Measurements from ENCODE around the gene TBC1D16.

TBC1D16 gene

DNA sequence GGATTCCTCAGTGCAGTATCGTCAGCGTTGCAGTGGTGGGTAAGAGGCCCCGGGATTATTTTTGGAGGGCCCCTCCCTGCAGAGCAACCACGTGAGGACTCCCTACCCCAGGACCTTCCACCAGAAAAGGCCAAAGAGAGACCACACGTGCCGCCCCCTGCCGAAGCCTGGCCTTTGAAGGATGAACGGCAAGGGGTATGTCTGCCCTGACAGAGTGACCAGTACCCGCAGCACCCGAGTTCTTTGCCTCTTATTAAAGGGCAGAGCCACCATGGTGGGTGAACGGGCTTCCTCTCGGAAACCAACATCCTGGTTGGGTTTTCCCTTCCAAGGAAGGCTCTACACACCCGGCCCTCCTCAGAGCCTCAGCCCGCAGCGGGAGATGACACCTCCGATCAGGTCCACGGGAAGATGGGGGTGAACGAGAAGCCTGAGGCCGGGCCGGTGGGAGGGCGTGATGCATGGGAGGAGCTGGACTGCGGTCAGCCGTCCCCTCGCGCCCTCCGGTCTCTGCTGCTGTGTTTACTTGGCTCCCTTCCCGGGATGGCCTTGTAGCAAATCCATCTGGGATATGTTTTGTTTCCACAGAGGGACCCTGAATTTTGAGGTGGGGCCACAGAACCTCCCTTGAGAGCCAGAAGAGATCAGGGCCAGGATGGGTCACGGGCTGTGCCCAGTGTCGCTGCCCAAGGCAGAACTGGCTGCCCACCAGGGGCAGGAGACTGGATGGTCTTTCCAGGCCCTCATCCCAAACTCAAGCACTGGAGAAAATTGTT lies 49.1 kb downstream of the TBC1D16 start:
- DNase-seq = no peak

DNA sequence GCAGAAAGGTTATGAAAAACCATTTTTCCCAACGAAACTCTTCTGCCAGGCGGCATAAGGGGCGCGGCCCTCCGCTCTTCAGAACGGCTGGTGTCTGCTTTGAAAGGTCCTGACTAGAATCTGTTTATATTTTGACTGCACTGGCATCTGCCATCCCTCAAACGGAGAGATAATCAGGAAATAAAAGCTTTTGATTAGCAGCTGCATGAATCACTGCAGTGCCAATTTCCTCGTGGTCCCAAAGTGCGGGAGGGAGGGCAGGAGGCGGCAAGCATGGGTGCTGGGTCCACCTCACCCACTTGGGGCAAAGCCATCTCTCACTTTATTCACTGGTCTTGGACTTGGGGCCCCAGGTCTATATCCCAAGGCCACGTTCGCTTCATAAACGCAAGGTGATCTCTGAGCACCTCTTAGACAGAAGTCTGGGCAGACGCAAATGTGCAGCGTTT lies 49.7 kb downstream of the TBC1D16 start:
- no peak for DNase-seq

DNA sequence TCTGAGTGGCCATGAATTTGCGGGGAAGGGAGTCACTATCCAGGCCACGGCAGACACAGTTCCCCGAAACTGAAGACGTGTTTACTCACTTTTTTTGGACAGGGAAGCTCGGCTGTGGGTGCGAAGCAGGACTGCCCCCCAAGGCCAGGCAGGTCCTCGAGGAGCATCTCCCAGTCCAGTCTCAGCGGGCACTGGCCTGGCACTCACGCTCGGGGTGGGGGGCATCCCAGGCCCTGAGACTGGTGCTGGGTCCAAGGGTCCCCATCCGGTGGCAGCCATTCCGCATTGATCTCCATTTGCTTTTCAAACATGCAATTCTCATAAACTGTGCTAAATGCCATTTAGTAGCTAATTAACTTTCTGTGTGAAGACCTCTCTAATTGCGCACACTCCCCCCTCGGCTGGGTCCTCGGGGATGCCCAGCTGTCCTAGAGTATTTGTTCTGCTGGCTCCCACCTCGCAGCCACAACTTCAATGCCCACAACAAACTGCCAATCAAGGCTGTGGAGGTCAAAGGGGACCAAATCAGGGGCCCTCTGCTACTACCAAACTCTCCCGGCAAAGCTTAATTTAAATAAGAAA lies 50.2 kb downstream of the TBC1D16 start:
- no peak for DNase-seq

DNA sequence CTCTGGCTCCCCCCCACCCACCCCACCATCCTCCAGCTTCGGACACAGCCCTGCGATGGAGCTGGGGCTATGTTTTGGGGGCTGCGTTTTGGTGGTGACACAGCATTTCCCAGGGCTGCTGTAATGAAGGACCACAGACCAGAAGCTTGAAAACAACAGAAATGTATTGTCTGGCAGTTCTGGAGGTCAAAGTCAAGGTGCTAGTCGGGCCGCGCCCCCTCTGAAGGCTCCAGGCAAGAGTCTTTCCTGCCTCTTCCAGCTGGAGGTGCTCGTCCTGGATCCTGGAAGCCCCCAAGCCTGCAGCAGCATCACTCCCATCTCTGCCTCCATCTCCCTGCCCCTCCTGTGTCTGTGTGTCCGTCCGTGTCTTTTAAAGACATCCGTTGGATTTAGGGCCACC lies 50.8 kb downstream of the TBC1D16 start:
- DNase-seq = no peak

DNA sequence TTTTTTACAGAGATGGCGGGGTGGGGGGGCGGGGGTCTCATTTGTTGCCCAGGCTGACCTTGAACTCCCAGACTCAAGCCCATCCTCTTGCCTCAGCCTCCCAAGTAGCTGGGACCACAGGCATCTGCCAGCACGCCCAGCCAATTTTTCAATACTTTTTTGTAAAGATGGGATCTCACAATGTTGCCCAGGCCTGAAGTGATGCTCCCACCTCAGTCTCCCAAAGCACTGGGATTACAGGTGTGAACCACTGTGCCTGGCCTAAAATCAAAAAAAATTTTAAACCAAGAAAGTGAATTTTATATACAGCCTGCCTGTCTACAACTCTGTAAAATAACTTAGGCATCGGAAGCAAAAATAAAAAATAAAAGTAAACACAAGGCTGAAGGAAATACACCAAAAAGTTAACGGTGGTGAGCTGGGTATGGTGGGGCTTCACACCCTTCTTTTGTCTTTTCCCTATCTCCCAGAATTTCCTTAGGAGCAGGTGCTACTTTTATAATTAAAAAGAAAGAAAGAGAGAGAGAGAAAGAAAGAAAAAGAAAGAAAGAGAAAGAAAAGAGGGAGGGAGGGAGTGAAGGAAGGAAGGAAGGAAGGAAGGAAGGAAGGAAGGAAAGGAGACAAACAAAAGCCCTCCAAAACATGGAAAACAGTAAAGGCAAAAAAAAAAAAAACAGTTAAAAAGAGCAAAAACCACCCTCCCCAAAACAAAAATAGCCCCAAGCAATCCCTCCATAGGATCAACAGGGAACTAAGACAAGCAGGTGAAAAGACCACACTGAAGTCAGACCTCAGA lies 51.4 kb downstream of the TBC1D16 start:
- DNase-seq = no peak

DNA sequence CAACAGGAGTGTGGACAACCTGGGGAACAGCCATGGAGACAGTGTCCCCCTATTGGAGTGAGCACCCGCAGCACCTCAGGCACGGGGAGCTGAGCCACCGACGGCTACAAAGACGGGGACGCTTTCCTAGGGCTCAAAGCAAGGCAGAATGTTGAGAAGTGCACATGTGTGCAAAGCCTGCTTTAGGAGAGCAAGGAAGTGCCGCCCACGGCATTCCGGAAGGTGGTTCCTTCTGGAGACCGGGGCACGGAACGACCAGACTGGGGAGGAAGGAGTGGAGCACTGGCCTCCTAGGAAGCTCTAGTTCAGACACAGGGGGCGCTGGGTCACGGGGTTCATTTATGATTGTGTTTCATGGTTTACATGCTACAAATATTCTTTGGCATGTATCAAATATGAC lies 52.2 kb downstream of the TBC1D16 start:
- no peak for DNase-seq

DNA sequence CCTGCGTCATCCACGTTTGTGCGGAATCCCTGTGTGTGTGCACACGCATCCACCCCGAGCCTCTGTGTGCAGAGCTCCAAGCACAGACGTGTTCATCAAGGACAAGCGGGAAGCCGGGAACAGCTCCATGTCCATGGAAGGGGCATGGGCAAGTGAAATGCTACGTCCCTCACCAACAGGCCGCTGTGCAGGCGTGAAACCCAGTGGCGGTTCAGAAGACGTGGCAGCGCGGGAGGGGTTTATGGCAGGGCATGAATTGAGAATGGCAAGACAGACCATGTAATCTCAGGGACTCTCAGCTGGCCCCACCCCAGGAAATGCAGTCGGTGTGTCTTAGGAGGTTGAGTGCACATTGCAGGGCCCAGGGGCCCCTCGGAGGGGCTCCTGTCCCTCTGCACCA lies 52.7 kb downstream of the TBC1D16 start:
- DNase-seq = no peak

DNA sequence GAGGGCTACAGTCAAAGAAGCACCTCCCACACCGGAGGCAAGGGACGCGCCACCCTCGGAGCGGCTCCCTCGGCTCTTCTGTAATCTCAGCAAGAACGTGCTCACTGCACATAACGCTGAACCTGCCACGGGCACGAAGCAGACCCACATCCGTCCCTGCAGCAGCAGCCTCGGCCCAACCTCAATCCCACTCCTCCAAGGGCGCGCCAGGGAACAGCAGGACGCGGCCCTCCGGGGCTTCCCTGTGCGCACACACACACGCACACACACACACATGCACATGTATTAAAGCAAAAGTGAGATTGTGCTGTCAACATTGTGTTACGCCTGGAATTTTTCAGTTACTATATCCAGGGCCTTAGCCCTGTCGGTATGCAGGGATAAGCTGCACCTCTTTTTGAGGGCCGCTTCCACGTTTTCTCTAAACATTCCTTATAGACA lies 54.0 kb downstream of the TBC1D16 start:
- no peak for DNase-seq

DNA sequence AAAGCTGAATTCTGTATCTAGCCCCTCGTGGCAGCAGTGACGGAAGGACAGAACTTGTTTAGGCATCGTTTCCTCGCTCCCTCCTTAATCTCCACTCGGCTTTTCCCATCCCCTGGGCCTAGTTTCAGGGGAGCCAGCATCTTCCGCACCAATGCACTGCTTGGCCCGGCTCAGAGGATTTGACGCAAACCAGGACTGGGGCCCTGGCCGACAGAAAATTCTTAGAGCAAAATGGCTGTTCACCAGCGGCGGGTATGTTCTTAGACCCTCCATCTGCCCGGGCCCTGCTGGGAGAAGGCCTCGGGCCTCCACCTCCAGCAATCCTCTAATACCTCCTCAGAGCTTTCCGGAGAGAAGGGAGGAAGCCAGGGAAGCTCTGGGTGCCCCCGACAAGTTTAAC lies 54.6 kb downstream of the TBC1D16 start:
- DNase-seq = no peak

DNA sequence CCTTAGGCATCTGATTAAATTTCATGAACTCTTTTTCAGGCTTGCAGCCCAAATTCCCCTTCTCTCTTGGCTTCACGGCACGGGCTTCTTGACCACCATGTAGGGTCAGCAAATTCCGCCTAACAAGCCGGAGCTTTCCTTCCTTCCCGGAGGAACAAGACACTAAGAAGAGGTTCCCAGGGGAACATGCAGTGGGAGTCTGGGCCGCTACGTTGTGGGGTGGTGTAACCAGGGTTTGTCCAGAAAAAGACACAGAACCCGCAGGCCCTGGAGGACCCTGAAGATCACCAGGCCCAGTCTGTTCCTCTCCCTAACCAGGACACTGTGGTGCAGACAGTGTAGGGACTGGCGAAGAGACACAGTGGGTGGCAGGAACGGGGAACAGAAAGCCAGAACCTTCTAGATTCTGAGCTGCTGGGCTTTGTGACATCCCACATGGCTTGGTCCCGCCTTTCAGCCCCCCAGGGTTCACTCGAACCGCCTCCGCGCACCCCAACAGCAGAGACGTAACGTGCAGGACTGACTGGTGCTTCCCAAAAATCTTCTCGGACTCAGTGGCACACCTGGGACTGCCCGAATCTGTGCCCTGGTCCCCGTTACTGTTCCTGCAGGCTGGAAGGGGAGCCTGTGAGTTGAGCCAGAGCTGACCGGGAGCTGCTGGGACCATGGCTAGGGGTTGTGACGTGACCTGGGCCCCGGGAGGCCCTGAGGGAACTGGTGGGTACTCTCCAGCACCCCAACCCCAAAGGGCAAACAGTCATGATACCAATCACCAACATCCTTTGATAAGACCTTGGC lies 55.2 kb downstream of the TBC1D16 start:
- DNase-seq = no peak

DNA sequence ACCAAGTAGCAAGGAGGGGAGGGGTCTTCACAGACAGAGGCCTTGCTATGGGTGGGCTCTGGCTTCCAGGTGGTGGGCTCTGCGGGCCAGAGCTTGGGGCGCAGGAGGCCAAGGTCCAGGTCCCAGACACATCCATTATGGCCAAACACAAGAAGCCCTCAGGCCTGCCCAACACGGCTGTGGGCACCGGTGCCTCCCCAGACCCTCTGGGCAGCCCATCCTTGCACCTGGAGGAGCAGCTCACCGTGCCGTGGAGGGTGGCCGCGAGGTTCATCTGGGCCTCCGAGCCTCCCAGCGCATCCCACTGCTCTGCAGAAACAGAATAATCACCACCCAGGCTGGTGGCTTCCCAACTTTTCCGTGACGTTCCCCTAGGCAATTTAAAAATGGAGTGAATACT lies 55.9 kb downstream of the TBC1D16 start:
- no peak for DNase-seq

DNA sequence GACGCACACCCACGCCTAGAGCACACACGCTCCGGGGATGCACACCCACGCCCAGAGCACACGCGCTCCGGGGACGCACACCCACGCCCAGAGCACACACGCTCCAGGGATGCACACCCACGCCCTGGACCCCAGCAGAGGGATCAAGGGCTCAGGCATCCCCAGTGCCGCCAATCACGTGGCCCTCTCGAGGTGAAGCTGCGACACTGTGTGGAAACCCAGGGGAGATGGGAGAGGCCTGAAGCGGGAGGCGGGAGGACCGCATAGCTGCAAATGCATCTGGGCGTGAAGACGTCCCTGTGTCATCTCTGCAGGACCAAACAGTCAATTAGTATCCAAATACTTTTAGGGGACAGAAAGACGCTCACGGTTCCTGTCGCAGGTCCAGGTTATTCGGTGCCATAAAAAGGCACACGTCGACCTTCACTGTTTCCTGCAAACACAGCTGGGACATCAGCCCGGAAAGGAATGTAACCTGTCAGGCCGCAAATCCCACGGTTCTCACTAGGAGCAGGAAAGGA lies 56.4 kb downstream of the TBC1D16 start:
- DNase-seq = no peak

DNA sequence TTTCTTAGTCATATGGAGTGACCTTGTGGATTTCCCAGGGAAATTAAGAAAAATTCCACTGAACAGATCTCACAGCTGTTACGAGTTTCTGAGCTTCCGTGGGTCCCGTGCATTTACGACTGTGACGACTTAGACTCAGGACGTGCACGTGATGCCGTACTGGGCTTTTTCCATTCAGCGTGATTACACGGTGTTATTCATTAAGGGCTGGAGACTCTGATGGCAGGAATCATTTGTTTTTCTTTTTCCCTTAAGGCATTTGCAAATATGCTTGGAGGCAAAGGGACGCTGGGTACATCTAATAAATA lies 57.2 kb downstream of the TBC1D16 start:
- DNase-seq = no peak

DNA sequence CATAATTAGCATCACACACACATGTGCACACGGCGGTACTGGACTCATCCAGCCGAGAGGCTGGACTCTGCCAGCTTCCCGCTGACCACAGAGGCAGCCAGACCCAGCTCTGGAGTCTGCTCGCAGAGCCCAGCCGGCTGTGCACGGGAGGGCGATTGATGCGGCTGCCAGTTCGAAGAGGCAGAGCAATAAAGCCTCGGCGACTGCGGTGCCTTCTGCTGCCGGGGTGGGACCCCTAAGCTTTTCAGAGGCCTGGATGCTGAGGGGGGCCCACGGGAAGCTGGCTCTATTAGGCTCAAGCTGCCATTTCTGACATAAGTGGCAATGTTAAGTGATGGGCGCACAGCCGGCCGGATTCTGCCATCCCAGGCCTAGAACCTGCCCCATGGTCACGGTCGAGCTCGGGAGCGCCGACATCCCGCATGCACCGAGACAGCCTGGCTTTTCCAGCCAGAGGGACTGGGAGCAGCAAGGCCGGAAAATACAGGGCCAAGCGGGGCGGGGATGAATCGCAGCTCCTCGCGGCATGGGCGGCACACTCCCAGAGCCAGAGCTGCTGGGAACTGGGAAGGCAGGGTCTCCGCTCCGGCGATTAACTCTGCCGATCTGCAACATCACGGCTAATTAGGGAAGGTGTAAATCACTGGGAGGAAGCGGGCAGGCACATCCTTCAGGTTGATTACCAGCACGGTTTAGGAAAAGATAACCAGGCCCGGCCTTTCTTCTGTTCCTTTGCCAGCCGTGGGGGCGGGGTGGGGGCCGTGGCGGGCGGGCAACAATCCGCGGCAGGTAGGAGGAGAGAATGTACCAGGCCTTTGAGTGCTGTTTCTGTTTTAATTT lies 57.7 kb downstream of the TBC1D16 start:
- DNase-seq = no peak

DNA sequence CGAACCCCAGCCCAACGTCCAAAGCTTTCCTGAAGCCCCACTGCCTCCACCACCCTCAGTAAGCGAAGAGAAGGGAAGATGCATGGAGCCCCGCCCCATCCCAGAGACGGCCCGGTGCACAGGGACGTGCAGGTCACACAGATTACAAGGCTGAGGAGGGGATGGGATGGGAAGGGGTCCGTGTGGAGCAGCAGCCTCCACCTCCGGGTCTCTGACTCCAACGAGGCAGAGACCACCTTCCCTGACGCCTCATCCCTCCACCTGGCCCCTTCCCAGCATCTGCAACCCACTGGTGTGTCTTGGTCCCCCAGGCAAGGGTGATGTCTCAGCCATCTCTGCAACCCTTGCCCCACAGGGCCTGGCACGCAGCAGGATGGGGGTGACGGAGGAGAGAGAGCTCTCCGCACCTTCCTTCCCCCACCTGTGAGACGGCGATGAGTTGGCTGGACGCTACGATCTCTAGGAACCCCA lies 58.5 kb downstream of the TBC1D16 start:
- DNase-seq = no peak

DNA sequence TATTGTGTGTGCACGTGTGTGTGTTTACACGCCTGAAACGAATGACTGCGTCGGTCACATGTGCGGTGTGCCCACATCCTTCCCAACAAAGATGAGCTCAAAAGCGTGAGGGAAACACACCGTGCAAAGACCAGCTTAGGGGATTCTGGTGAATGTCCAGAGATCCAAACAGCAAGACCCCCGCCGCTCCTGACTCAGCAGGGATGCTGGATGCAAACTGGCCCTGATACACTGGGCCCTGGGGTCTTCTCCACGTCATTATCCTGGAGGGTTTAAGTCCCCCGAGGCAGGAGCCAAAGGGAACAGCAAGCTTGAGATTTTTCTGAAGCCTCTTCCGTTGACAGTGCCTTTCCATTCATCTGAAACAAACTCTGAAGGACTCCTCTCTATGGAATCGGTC lies 59.2 kb downstream of the TBC1D16 start:
- DNase-seq = no peak

DNA sequence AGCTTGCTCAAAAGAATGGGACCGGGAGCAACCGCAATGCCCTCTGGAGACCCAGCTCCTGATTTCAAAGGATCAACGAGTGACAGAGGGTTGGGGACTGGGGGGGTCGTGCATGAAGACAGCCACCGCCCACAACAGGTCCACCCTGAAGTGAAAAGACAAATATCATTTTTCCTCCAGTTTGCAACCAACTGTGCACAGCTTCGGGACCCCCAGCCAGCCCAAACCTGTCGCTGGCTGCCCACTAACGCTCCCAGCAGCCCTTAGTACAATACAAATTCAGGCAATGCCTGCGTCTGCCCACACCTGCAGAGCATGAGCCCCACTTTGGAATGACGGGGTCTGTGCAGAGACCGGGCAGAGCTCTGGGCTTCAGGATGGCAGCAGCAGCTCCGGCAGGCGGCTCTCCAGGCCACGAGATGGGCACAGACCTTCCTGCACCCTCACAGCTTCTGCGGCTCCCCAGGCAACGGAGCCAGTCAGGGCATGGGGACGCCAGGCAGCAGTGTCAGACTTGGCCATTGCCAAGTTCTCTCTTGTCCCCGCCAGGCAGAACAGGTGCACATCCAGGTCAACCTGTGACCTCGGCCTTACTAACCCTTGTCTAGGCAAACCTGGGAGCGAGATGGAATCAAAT lies 60.1 kb downstream of the TBC1D16 start:
- no peak for DNase-seq

DNA sequence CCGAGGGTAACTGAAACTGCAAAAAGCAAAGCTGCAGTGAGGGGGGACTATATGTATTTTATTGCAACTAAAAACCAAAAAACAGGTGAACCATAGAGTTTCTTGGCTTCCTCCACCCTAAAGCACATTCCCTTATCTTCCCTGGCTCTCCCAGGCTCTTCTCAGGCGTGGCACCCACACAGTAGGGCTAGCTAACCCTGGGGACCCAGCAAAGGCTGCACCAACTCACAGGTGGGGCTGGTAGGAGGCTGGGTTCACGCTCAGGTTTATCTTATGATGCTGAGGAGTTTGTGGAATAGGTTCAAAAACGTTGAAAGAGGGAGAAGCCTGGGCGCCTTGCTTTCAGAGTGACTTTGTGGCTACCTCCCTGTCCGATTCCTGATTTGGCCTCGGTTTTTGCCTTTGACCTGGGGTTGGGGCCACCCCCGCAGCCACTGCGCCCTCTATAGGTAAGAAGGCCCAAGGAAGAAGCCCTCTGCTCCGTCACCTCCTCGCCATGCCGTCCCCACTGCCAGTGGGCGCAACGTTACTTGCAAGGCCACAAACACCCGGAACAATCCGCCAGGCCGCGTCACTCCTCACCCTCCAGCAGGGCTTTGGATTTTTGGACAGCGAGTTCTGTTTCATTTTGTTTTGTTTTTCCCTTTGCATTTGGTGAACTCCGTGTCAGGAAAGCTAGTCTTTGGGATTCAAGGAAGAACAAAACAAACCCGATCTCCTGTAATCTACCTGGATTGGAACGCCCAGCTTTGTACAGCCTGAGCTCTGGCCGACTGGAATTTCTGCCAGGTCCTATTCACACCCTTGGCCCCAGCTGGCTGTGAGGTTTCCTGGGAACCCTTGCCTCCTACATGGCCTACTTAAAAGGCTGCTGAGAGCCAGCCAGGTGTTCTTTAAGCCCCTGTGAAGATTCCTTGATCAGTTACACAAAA lies 60.8 kb downstream of the TBC1D16 start:
- DNase-seq = no peak

DNA sequence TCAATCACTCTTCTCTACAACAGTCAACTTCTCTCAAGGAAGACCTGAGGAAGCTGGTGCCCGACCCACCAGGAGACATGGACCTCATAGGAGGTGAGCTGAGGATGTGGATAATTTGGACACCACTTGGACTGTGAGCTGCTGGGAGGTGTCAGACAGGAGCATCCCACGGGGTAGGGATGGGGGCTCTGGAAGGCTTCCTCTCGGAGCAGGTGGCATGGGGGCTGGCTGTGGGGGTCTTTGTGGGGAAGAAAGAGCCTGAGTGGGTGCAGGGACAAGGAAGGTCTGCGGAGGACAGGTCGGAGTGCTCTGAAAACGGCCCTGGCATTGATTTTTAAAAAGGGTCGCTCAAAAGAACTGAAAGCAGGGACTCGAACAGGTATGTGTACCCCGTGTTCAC lies 64.0 kb downstream of the TBC1D16 start:
- no peak for DNase-seq

DNA sequence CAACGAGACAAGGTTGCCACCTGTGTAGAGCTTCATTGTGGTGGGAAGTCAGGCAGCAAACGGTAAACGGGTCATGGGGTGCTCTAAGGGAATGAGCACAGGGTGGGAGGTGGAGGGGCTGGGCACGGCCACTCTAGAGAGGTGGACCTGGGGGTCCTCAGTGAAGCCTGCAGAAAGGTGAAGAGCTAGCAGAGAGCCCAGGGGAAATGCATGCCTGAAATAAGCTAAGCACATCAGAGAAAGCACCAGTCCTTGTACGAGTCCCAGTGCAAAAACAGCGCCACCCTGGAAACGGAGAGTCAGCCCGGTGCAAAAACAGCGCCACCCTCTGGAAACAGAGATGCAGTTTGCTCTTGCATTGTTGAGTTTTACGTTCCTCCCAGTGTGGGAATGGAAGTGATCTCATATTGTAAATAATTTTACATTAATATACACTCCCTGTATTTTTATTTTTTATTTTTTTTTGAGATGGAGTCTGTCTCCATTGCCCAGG lies 65.0 kb downstream of the TBC1D16 start:
- peak; percentile 21 for DNase-seq
